Testis (tissue), 3 donors: Measurements from ENCODE around the gene PPP1R13L. TPM values are rescaled to one million over a fixed set of nuclear protein-coding genes. Genes with fewer than 3 reads are reported as not detected.

Experiments
- DNase-seq: peaks from one replicate; pipeline ENCODE4 v3.0.0-alpha.2; 2019
- H3K27ac ChIP-seq, 2 donors: fragments of 200-600 bp; sonication (generic); one replicate each; pipeline ENCODE4 v1.5.1; 2019
- H3K27me3 ChIP-seq: fragments of 200-600 bp; sonication (generic); one replicate; pipeline ENCODE4 v1.5.1; 2019
- H3K36me3 ChIP-seq: fragments of 200-600 bp; sonication (generic); one replicate; pipeline ENCODE4 v1.5.1; 2017; ENCODE audit warnings: low read depth; ENCODE audit errors: missing control alignments
- H3K4me1 ChIP-seq: fragments of 200-600 bp; sonication (generic); one replicate; pipeline ENCODE4 v1.5.1; 2019
- H3K4me3 ChIP-seq, 2 donors: fragments of 200-600 bp; sonication (generic); one replicate each; pipeline ENCODE4 v1.5.1; 2017 to 2019
- H3K9me3 ChIP-seq: fragments of 200-600 bp; sonication (generic); one replicate; pipeline ENCODE4 v1.5.1; 2017
- POLR2A ChIP-seq: fragments of 450-650 bp; IDR thresholded peaks from one replicate; pipeline ENCODE4 v1.6.1; 2017; ENCODE audit warnings: antibody characterized with exemption, mild to moderate bottlenecking, moderate library complexity
- WGBS, 2 donors: methylation state at CpG; one replicate each; pipeline ENCODE4 v1.1.5; 2018; 5-methylcytosine and 5-hydroxymethylcytosine counted together
- intact Hi-C: fragments of 100-400 bp; cut with DNase I; formaldehyde crosslinking; loops from one replicate; pipeline ENCODE4 v1.15.1; 2023; ENCODE audit warnings: low total_unique reads
- polyA plus RNA-seq: library from polyadenylated mRNA; stranded (reverse); fragments of 350-450 nt; fragmentation: Illumina TruSeq; extraction: RNeasy Lipid Tissue Mini Kit (QIAGEN cat#74804); gene quantifications from one replicate; pipeline ENCODE4 v1.2.3, GENCODE V29; 2014; ENCODE audit warnings: low read depth, low replicate concordance; ENCODE audit not compliant: insufficient read depth
- total RNA-seq, 2 donors: library from RNA; depleted of rRNA; stranded (reverse); fragments of >200 nt; gene quantifications; one replicate each; pipeline ENCODE4 v1.2.3, GENCODE V29; 2016
- TF ChIP-seq, protein P1 (sequence below), 3 experiments: fragments of 450-650 bp in 2 of 3; fragments of 200-600 bp in 1 of 3; sonication (generic) in 1 of 3; IDR thresholded peaks; one replicate each; pipeline ENCODE4 v1.5.1; 2016 to 2019; ENCODE audit warnings: antibody characterized with exemption in 3 of 3, mild to moderate bottlenecking in 2 of 3, moderate library complexity in 1 of 3

The PPP1R13L gene
- total and polyA plus RNA-seq, 3 donors from 2014 or later: 9.7 to 13.3 (median 12.2) TPM

- Histone ChIP-seq H3K4me3 (peak overlapping the region in 1 of 2 donors; percentile 71), H3K27me3 (no peaks in the 10 kb centered on the region), H3K36me3 (no peaks in the 10 kb centered on the region), H3K9me3 (no peaks in the 10 kb centered on the region), H3K27ac (no peak overlapping the region), H3K4me1 (peaks cover 30% of the 10 kb centered on the region)
- peak; percentile 60 for DNase-seq
- intact Hi-C loops: no loop called here
- no peak for TF ChIP-seq POLR2A
- WGBS, 2 donors: 24 to 32% methylated on average over 12 to 25 of the region's 25 CpGs
Measured at GRCh38 chr19:45403781-45404556, 900 bp downstream of the PPP1R13L start.

DNA sequence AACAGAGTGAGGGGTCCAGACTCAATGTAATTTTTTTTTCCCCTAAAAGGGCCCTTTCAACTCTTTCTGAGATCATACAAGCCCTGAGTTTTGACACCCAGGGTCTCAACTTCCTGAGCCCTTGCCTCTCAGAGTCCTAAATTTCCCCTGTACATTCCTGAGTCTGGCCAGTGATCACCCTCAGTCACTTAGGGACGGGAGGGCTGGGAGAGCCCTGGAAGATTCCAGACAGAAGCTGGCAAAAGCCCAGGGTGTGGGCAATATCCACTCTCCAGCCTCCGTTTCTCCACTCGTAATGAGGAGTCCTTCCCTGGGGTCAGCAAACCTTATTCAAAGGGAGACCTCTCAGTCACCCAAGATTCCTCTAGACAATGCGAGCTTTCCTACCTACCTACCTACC, 1.6 kb downstream of the PPP1R13L start:
- intact Hi-C loops: no loop called here
- no peak overlapping the region for H3K4me3 ChIP-seq
- H3K4me1 ChIP-seq: peaks cover 30% of the 10 kb centered on the region
- WGBS, 2 donors: 38 to 39% methylated on average over 4 of the region's 4 CpGs
- no peak for DNase-seq
- no peaks in the 10 kb centered on the region for H3K9me3 ChIP-seq
- H3K27me3 ChIP-seq: no peaks in the 10 kb centered on the region
- no peaks in the 10 kb centered on the region for H3K36me3 ChIP-seq
- TF ChIP-seq POLR2A: no peak
- TF ChIP-seq, protein P1, sequence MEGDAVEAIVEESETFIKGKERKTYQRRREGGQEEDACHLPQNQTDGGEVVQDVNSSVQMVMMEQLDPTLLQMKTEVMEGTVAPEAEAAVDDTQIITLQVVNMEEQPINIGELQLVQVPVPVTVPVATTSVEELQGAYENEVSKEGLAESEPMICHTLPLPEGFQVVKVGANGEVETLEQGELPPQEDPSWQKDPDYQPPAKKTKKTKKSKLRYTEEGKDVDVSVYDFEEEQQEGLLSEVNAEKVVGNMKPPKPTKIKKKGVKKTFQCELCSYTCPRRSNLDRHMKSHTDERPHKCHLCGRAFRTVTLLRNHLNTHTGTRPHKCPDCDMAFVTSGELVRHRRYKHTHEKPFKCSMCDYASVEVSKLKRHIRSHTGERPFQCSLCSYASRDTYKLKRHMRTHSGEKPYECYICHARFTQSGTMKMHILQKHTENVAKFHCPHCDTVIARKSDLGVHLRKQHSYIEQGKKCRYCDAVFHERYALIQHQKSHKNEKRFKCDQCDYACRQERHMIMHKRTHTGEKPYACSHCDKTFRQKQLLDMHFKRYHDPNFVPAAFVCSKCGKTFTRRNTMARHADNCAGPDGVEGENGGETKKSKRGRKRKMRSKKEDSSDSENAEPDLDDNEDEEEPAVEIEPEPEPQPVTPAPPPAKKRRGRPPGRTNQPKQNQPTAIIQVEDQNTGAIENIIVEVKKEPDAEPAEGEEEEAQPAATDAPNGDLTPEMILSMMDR (IDR thresholded peaks at IDR 0.05): no peak
- no peak overlapping the region for H3K27ac ChIP-seq

- DNase-seq: no peak
- H3K4me3 ChIP-seq: no peak overlapping the region
Measured at GRCh38 chr19:45402298-45403061, 2.4 kb downstream of the PPP1R13L start.

GRCh38 chr19:45401815-45402214, 3.1 kb downstream of the PPP1R13L start:
- Histone ChIP-seq H3K4me1 (peaks cover 20% of the 10 kb centered on the region), H3K9me3 (no peaks in the 10 kb centered on the region), H3K27me3 (no peaks in the 10 kb centered on the region), H3K4me3 (no peak overlapping the region), H3K36me3 (no peaks in the 10 kb centered on the region), H3K27ac (no peak overlapping the region)
- no peak for TF ChIP-seq POLR2A
- TF ChIP-seq, protein P1 (IDR thresholded peaks at IDR 0.05): no peak
- 73 to 75% methylated on average over 6 of the region's 6 CpGs for WGBS, 2 donors
- intact Hi-C loops: no loop called here
- DNase-seq: no peak

More at GRCh38 chr19:45402298-45403061, 2.4 kb downstream of the PPP1R13L start:
- H3K4me1 ChIP-seq: peaks cover 26% of the 10 kb centered on the region
- no peak for TF ChIP-seq POLR2A
- TF ChIP-seq, protein P1 (IDR thresholded peaks at IDR 0.05): peak; percentile 15 to 57 (median 31)
- 24 to 43% methylated on average over 13 to 32 of the region's 40 CpGs for WGBS, 2 donors
- intact Hi-C loops: no loop called here
- H3K27ac ChIP-seq: no peak overlapping the region
- no peaks in the 10 kb centered on the region for H3K9me3 ChIP-seq
- H3K27me3 ChIP-seq: no peaks in the 10 kb centered on the region
- no peaks in the 10 kb centered on the region for H3K36me3 ChIP-seq

DNA sequence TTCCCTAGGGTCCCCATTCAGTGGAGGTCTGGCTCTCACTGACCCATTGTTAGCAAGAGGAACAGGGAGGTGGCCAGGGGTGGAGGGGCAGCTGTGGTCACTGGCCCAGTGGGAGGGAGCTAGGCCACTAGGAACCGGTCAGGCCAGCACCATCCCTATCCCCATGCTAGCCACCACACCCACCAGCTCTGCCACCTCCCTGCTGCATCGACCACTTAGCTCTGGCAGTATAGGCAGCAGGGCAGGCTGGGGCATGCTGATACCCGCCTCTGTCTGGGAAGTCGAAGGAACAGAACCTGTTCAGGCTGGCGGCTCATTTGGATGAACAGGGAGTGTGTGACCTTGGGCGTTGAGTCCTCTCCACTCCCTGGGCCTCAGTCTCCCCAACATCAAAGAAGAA, 4.7 kb downstream of the PPP1R13L start:
- Histone ChIP-seq H3K27me3 (no peaks in the 10 kb centered on the region), H3K4me3 (no peak overlapping the region), H3K4me1 (peaks cover 20% of the 10 kb centered on the region), H3K27ac (no peak overlapping the region), H3K9me3 (no peaks in the 10 kb centered on the region), H3K36me3 (no peaks in the 10 kb centered on the region)
- TF ChIP-seq POLR2A: no peak
- TF ChIP-seq, protein P1 (IDR thresholded peaks at IDR 0.05): no peak
- DNase-seq: no peak
- intact Hi-C loops: no loop called here
- 74 to 92% methylated on average over 6 of the region's 6 CpGs for WGBS, 2 donors
